ENCODE measurements around the gene OPCML. TPM values are rescaled to one million over a fixed set of nuclear protein-coding genes. Genes with fewer than 3 reads are reported as not detected.

OPCML gene
- polyA plus RNA-seq, 1 donor (not counting 4 experiments of a cell fraction or from before 2014, with no cell fraction given), result 0.04 TPM

GRCh38 chr11:133509924-133510697 lies 22.2 kb downstream of the OPCML start:
- Histone ChIP-seq H3K27ac (ENCODE audit: control insufficient read depth, insufficient read depth, low read length) (no peak overlapping the region), H3K9ac (ENCODE audit: control insufficient read depth, extremely low read depth, insufficient read depth, low read length) (no peak overlapping the region), H3K36me3 (ENCODE audit: control insufficient read depth in 2 of 2, extremely low read depth in 1 of 2, insufficient read depth in 2 of 2, low read length in 2 of 2) (no peaks in the 10 kb centered on the region), H3K27me3 (ENCODE audit: control insufficient read depth, extremely low read depth, insufficient read depth, low read length) (no peaks in the 10 kb centered on the region), H3K9me3 (ENCODE audit: control insufficient read depth, low read depth, low read length) (no peaks in the 10 kb centered on the region), H3K4me2 (ENCODE audit: control insufficient read depth, extremely low read depth, insufficient read depth, low read depth, low read length) (no peak overlapping the region), H2AFZ (ENCODE audit: control insufficient read depth, low read length) (no peak overlapping the region), H3K4me1 (ENCODE audit: control insufficient read depth, extremely low read depth, insufficient read depth, low read length) (no peaks in the 10 kb centered on the region), H4K20me1 (ENCODE audit: control insufficient read depth, extremely low read depth, insufficient read depth, low read length) (no peaks in the 10 kb centered on the region), H3K9me1 (ENCODE audit: control insufficient read depth, extremely low read depth, insufficient read depth, low read length) (no peaks in the 10 kb centered on the region), H3K79me2 (ENCODE audit: control insufficient read depth, insufficient read depth, low read length) (no peaks in the 10 kb centered on the region), H3K4me3 (ENCODE audit: control insufficient read depth in 2 of 3, extremely low read depth in 1 of 3, insufficient read depth in 2 of 3, low read depth in 1 of 3, low read length in 3 of 3) (no peak overlapping the region)
- no peak for DNase-seq (ENCODE audit: low read depth, low spot score)
- dilution Hi-C loops (cut with MboI; ENCODE audit: extremely low pct_ligation_motif_present, low sequenced_read_pairs), result no loop called here
- TF ChIP-seq CTCF (optimal IDR thresholded peaks at IDR 0.05 in 1 of 3, IDR thresholded peaks at IDR 0.05 in 1 of 3, conservative IDR thresholded peaks at IDR 0.05 in 1 of 3; ENCODE audit: extremely low read depth in 1 of 3, insufficient read depth in 2 of 3, low read length in 3 of 3) (no peak), EZH2 (IDR thresholded peaks at IDR 0.05; ENCODE audit: low read length) (no peak)
- FAIRE-seq, result no peak

GRCh38 chr11:133508468-133508867 lies 23.8 kb downstream of the OPCML start:
- FAIRE-seq (no peak), DNase-seq (ENCODE audit: low read depth, low spot score) (no peak)
- TF ChIP-seq EZH2 (IDR thresholded peaks at IDR 0.05; ENCODE audit: low read length) (no peak), CTCF (optimal IDR thresholded peaks at IDR 0.05 in 1 of 3, IDR thresholded peaks at IDR 0.05 in 1 of 3, conservative IDR thresholded peaks at IDR 0.05 in 1 of 3; ENCODE audit: extremely low read depth in 1 of 3, insufficient read depth in 2 of 3, low read length in 3 of 3) (no peak)
- Histone ChIP-seq H3K4me3 (ENCODE audit: control insufficient read depth in 2 of 3, extremely low read depth in 1 of 3, insufficient read depth in 2 of 3, low read depth in 1 of 3, low read length in 3 of 3) (no peak overlapping the region), H3K36me3 (ENCODE audit: control insufficient read depth in 2 of 2, extremely low read depth in 1 of 2, insufficient read depth in 2 of 2, low read length in 2 of 2) (no peaks in the 10 kb centered on the region), H2AFZ (ENCODE audit: control insufficient read depth, low read length) (no peak overlapping the region), H3K9ac (ENCODE audit: control insufficient read depth, extremely low read depth, insufficient read depth, low read length) (no peak overlapping the region), H4K20me1 (ENCODE audit: control insufficient read depth, extremely low read depth, insufficient read depth, low read length) (no peaks in the 10 kb centered on the region), H3K79me2 (ENCODE audit: control insufficient read depth, insufficient read depth, low read length) (no peaks in the 10 kb centered on the region), H3K27ac (ENCODE audit: control insufficient read depth, insufficient read depth, low read length) (no peak overlapping the region), H3K4me1 (ENCODE audit: control insufficient read depth, extremely low read depth, insufficient read depth, low read length) (no peaks in the 10 kb centered on the region), H3K9me1 (ENCODE audit: control insufficient read depth, extremely low read depth, insufficient read depth, low read length) (no peaks in the 10 kb centered on the region), H3K27me3 (ENCODE audit: control insufficient read depth, extremely low read depth, insufficient read depth, low read length) (no peaks in the 10 kb centered on the region), H3K4me2 (ENCODE audit: control insufficient read depth, extremely low read depth, insufficient read depth, low read depth, low read length) (no peak overlapping the region), H3K9me3 (ENCODE audit: control insufficient read depth, low read depth, low read length) (no peaks in the 10 kb centered on the region)
- dilution Hi-C loops (cut with MboI; ENCODE audit: extremely low pct_ligation_motif_present, low sequenced_read_pairs), result no loop called here

Measured in keratinocyte (primary cell).